GM18508 (cell line): ENCODE results near the gene SP140L.
"Not testable (repeated sequence)": the region's sequence is repeated elsewhere in the genome, so short reads cannot be mapped to it uniquely, and the experiment has no call there.

Experiments used
- ATAC-seq: cut with Tn5 transposase; IDR thresholded peaks from one replicate; pipeline ENCODE4 v1.9.1; 2021; ENCODE audit warnings: moderate number of reproducible peaks; ENCODE audit not compliant: insufficient read depth, unreplicated experiment

The SP140L gene

GRCh38 chr2:230414302-230414701 lies 87.3 kb downstream of the SP140L start:
- no peak for ATAC-seq

DNA sequence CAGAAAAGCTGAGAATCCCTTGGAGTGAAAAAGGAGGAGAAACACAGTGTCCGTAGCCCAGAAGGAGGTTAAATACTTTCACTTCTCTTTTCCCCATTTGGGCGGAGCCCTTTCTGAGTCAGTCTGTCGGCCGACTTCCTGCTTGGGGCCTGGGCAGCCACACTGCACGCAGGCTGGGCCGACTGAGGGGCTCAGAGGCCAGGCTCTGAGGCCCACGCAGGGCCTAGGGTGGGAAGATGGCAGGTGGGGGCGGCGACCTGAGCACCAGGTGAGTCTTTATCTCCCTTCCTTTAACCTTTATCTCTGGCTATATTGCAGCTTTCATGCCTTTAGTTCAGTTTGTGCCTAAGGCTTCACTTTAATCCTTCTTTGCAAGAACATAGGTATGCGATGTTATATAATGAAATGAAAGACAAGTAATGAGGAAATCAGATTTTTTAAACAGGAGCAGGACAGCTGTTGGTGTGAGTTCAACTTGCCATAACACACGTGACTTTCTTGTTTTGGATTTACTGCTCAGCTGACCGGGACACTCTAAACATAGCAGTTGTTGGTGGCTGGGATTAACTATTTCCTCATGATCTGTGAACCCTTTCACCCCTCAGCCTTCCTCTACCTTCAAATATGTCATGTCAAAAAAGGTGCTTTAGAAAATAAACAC lies 89.2 kb downstream of the SP140L start, which contains the start of gene SP100:
TSS of gene SP100 (plus strand) at position 141 of the 661 bp plus-strand sequence. CDS start at position 237, 96 bp downstream.
- ATAC-seq: peak; percentile 88

DNA sequence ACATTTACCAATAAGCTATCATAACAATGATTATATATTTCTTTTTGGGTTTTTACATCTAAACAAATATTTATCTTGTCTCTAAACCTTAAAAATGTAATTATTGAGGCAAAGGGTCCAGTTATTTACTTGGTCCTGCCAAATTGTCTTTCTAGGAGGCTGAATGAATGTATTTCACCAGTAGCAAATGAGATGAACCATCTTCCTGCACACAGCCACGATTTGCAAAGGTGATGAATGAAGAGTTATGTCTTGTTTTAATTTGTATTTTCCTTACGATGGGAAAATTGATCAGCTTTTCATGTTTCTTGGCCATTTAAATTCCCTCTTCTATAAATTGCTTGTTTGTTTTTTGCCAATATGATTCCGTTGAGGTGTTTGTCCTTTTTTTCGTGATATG lies 90.4 kb downstream of the SP140L start:
- no peak for ATAC-seq

DNA sequence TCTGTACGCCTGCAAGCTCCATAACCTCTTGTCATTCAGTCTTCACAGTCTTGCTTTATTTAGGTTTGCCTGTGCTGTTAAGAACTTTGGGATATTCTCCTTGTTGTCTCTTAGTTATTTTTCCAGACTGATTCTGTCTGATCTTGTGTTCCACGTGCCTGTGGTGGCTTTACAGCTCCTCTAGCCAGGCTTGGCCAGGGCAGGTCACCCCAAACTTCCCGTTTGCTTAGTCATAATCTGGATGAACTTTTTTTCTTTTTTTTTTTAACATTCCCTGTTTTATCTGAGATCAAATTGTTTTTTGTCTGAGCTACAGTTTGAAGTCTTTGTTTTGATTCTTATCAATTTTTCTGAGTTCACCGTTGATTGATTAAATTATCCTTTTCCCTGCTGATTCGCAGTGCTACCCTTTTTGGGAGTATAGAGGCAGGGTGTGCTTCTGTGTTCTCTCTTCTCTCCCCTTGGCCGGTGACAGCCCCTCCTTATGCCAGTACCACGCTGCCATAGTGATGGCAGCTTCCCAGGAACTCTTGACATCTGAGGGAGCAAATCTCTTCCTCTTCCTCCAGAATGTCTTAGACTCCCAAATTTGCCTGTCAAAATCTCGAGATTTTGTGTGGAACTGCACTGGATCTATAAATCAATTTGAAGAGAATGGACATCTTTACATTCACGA lies 91.5 kb downstream of the SP140L start:
- ATAC-seq: no peak

DNA sequence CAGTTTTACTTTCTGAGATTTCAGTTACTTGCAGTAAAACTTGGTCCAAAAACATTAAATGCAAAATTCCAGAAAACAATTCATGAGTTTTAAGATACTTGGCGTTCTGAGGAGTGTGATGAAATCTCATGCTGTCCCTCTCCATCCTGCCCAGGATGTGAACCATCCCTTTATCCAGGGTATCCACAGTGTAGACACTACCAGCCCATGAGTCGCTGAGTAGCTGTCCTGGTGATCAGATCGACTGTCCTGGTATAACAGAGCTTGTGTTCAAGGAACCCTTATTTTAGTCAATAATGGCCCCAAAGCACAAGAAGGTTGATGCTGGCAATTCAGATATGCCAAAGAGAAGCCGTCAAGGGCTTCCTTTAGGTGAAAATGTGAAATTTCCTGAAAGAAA lies 92.2 kb downstream of the SP140L start:
- no peak for ATAC-seq

DNA sequence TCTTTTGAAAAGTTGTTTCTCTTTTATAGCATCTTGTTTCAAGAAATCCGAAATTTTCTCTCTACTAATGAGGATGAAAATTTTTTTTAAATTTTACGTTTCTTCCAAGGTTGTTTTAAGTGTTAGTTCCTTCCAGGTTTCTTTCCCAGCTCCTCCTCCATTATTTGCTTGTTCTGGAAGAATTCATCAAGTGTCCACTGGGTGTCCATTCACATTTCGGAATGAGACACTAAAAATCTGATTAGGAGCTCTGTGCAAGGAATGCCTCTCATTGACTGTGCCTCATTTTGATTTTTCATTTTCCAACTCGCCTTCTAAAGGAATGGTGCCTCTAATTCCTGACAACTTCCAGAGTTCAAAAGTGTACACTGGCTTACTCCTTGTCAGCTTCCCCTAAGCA lies 95.2 kb downstream of the SP140L start:
- no peak for ATAC-seq

DNA sequence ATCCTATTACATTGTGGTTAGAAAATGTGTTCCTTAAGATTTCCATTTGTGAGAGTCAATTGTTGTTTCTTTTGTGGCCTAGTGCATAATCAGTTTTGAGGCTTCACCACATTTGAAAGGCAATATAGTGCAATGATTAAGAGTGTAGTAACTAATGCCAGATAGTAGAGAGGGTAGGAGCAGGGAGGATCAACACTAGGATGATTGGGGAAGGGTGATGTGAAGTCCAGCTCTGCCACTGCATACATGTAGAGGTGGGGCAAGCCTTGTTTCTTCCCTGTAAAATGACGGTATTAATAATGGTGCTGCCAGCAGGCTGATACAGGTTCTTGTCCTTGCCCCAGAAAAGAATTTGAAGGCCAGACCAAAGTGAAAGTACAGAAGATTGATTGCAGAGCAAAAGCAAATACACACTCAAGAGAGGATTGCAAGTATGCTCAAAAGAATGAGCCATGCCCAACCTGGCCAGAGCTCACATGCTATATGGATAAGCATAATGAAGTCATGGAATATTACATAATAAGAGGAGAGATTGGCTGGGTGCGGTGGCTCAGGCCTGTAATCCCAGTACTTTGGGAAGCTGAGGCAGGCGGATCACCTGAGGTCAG lies 97.0 kb downstream of the SP140L start:
- ATAC-seq: no peak

DNA sequence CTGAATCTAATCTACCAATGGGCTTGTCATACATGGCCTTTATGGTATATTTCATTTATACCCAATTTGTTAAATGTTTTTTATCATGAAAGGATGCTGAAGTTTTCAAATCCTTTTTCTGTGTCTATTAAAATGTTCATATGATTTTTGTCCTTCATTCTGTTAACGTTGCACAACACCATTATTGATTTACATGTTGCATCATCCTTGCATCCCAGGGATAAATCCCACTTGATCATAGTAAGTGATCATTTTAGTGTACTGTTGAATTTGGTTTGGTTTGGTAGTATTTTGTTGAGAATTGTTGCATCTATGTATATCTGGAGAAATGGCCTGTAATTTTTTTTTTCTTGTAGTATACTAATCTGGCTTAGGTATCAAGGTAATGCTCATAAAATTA lies 98.4 kb downstream of the SP140L start:
- ATAC-seq: no peak

- ATAC-seq: no peak
Measured at GRCh38 chr2:230429513-230429912, 102.5 kb downstream of the SP140L start.

- ATAC-seq: no peak
Measured at GRCh38 chr2:230430957-230431910, 104.2 kb downstream of the SP140L start.

DNA sequence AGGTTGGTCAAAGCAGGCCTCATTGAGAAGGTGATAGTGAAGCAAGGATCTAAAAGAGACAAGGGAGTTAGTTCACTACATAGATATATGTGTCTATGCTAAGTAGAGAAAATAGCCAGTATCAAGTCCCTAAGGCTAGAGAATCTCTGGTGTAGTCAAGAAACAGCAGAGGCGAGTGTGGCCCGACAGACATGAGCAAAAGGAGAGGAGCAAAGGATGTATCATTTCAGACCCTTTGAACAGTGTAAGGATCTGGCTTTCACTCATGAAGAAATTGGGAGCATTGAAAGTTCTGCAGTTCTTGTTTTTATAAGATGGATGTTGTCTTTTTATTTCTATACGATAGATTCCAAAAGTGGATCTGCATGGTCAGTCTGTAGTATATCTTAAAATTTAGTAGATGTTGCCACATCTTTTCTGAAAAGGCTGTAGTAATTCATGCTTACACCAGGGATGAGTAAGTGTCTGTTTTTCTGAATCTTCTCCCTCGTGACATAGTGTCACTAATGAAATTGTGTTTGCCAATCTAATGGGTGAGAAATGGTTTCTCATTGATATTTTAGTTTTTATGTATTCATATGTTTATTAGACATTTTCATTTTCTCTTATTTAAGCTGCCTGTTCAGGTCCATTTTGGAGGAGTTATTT lies 107.8 kb downstream of the SP140L start:
- no peak for ATAC-seq

GRCh38 chr2:230435431-230435830 lies 108.4 kb downstream of the SP140L start:
- no peak for ATAC-seq

DNA sequence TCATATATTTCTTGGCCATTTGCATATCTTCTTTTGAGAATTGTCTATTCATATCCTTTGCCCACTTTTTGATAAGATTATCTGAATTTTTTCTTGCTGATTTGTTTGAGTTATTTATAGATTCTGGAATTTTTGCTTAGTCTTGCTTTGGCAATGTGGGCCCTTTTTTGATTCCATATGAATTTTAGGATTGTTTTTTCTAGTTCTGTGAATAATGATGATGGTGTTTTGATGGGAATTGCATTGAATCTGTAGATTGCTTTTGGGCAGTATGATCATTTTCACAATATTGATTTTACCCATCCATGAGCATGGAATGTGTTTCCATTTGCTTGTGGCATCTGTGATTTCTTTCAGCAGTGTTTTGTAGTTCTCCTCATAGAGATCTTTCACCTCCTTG lies 112.1 kb downstream of the SP140L start:
- ATAC-seq: not testable (repeated sequence)

GRCh38 chr2:230439590-230439989 lies 112.6 kb downstream of the SP140L start:
- ATAC-seq: no peak

DNA sequence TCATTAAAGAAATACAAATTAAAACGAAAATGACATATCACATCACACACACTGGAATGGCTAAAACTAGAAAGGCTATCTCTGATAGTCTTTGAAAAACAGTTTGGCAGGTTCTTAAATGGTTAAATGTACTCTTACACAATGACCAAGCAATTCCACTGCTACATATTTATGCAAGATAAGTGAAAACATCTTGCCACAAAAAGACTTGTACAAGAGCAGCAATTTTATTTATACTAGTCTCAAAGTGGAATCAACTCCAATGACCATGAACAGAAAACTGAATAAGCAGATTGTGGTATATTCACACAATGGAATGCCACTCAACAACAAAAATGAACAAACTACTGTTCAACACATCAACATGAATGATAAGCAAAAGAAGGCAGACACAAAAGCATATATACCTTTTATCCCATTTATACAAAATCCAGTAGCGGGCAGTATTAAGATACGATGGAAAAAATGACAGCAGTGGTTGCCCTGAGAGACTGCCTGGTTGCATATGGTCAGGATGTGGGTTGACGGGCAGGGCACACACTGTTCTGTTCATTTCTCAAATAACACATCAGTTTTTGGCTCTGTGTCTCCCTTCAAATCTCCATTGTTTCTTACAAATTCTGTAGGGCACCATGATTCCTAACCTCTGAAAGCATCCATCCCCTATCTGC lies 114.4 kb downstream of the SP140L start:
- no peak for ATAC-seq

DNA sequence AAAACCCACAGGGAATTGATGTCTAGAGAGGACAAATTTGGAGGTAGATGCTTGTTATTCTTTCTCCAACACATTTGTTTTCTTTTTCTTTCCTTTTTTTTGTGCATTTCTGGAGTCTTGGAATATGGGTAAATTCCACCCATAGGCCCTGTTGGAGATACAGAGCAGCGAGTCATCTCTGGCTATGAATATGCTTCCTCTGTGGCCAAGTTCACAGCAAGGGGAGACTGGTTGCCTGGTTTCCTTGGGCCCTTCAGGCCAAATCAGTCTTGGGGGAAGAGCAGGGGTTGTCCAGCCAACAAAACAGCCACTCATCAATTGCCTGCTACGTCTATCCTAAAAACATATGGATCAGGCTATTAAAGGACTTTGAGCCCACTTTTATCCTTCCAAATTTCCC lies 116.5 kb downstream of the SP140L start:
- no peak for ATAC-seq

DNA sequence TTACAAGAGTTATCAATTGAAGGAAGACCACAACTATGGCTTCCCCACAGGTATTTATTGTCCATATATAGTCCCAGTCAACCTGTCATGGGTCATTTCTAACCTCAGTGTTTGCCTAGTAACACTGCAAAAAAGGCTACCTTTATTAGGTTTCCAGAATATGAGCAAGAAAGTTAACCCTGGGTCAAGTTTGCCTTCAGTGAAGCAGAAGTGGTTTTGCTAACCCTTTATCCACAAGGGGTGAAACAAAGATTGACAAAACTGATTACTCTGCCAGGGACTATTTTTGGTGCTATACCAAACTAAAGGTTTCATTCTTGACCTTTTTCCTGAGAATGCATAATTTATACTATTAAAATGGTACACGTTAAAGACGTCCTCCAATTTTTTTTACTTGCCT lies 117.8 kb downstream of the SP140L start:
- ATAC-seq: no peak

DNA sequence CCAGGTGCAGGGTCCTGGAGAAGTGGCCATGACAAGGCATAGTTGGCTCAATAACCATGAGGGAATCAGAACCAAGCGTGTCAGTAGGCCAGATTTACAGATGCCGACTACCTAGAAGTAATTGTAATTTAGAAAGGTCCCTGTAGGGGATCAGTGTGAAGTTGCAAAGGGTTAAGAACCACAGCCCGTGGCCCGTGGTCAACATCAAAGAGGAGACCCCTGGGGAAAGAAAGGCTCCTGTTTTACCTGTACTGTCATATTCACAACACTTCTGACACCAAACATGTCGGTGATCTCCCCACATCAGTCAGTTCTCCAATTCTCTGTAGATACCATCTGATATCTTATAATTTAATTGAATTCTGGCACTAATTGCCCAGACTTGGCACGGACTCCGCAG lies 120.0 kb downstream of the SP140L start:
- ATAC-seq: no peak
